Panc1 (cell line): ENCODE data around the gene EYS. TPM values are rescaled to one million over a fixed set of nuclear protein-coding genes. Genes with fewer than 3 reads are reported as not detected.

Experiments used
- ATAC-seq: fragments of 200-7000 bp; cut with Tn5 transposase; 2 replicates; pipeline ENCODE4 v1.9.1; 2020; ENCODE audit warnings: mild to moderate bottlenecking, moderate library complexity
- BruUV-seq: library from RNA; stranded (reverse); fragments of 400-500 nt; replicated peaks from 2 replicates; lab custom pipeline; 2021; lab: Mats Ljungman, UMichigan
- CTCF ChIA-PET: fragments of 300-600 bp; sonication (Branson Sonifier 250); formaldehyde crosslinking; loops from one replicate; lab custom pipeline; 2022; ENCODE audit warnings: antibody characterized with exemption; lab: Charles Lee
- POLR2A ChIA-PET: fragments of 300-600 bp; sonication (Branson Sonifier 250); formaldehyde crosslinking; loops from one replicate; lab custom pipeline; 2022; ENCODE audit warnings: antibody characterized with exemption; lab: Charles Lee
- DNase-seq: peaks from one replicate; pipeline ENCODE4 v3.0.0-alpha.2; 2010; ENCODE audit warnings: low read depth, low spot score
- H3K27ac ChIP-seq: 2 replicates; pipeline ENCODE4 v1.5.1; 2011; ENCODE audit warnings: mild to moderate bottlenecking, low read length, inconsistent platforms
- H3K27me3 ChIP-seq: fragments of 200-500 bp; sonication (Bioruptor generic); 2 replicates; pipeline ENCODE4 v1.6.0; 2014; ENCODE audit warnings: low read length, inconsistent platforms; ENCODE audit not compliant: control insufficient read depth, insufficient read depth
- H3K36me3 ChIP-seq: fragments of 200-500 bp; sonication (Bioruptor generic); 2 replicates; pipeline ENCODE4 v1.5.1; 2014; ENCODE audit warnings: inconsistent platforms, mild to moderate bottlenecking, low read length, moderate library complexity; ENCODE audit not compliant: control insufficient read depth, insufficient read depth
- H3K4me1 ChIP-seq: 2 replicates; pipeline ENCODE4 v1.5.1; 2011; ENCODE audit warnings: inconsistent platforms, mild to moderate bottlenecking, low read length, moderate library complexity; ENCODE audit not compliant: control insufficient read depth, insufficient read depth
- H3K4me3 ChIP-seq, 2 experiments: 2 replicates each; pipeline ENCODE4 v1.5.1; 2011 to 2012; ENCODE audit warnings: low read depth in 2 of 2, low read length in 2 of 2, mild to moderate bottlenecking in 2 of 2, inconsistent platforms in 1 of 2, moderate library complexity in 1 of 2
- H3K9me3 ChIP-seq: fragments of 200-500 bp; sonication (Bioruptor generic); 2 replicates; pipeline ENCODE4 v1.5.1; 2014; ENCODE audit warnings: low read depth, mild to moderate bottlenecking, inconsistent platforms, low read length, moderate library complexity; ENCODE audit not compliant: control insufficient read depth, insufficient read depth
- POLR2AphosphoS5 ChIP-seq: IDR thresholded peaks from 2 replicates; pipeline ENCODE4 v1.6.1; 2012; ENCODE audit warnings: mild to moderate bottlenecking, low read depth, low read length, moderate library complexity
- SIN3A ChIP-seq: IDR thresholded peaks from 2 replicates; pipeline ENCODE4 v1.6.1; 2012; ENCODE audit warnings: low read depth, mild to moderate bottlenecking, low read length, moderate library complexity, borderline replicate concordance; ENCODE audit not compliant: insufficient read depth
- TCF7L2 ChIP-seq: IDR thresholded peaks from 2 replicates; pipeline ENCODE4 v1.6.1; 2011; ENCODE audit warnings: mild to moderate bottlenecking, low read depth, low read length, inconsistent platforms
- in situ Hi-C: cut with HindIII; loops from 2 replicates; pipeline ENCODE4 v1.10.0; 2016; ENCODE audit warnings: low sequenced_read_pairs, low pct_unique_long_range_greater_than_20kb
- intact Hi-C: fragments of 100-400 bp; cut with micrococcal nuclease; formaldehyde crosslinking; loops from one replicate; pipeline ENCODE4 v1.10.0; 2022; ENCODE audit not compliant: unreplicated experiment
- total RNA-seq: library from RNA; stranded (reverse); gene quantifications from one replicate; pipeline ENCODE4 v1.2.1, GENCODE V29; 2021; ENCODE audit not compliant: unreplicated experiment
- TF ChIP-seq, protein P1 (sequence below), 2 experiments: IDR thresholded peaks; 2 replicates each; pipeline ENCODE4 v1.6.1; 2011 to 2012; ENCODE audit warnings: low read depth in 2 of 2, control low read depth in 1 of 2, low read length in 1 of 2, mild to moderate bottlenecking in 1 of 2, moderate library complexity in 1 of 2; ENCODE audit not compliant: insufficient read depth in 1 of 2
- TF ChIP-seq, protein P2 (sequence below): fragments of 450-650 bp; IDR thresholded peaks from 2 replicates; pipeline ENCODE4 v1.5.1; 2017; ENCODE audit warnings: mild to moderate bottlenecking

Gene EYS
- total RNA-seq, 1 experiment from 2014 or later: not detected

DNA sequence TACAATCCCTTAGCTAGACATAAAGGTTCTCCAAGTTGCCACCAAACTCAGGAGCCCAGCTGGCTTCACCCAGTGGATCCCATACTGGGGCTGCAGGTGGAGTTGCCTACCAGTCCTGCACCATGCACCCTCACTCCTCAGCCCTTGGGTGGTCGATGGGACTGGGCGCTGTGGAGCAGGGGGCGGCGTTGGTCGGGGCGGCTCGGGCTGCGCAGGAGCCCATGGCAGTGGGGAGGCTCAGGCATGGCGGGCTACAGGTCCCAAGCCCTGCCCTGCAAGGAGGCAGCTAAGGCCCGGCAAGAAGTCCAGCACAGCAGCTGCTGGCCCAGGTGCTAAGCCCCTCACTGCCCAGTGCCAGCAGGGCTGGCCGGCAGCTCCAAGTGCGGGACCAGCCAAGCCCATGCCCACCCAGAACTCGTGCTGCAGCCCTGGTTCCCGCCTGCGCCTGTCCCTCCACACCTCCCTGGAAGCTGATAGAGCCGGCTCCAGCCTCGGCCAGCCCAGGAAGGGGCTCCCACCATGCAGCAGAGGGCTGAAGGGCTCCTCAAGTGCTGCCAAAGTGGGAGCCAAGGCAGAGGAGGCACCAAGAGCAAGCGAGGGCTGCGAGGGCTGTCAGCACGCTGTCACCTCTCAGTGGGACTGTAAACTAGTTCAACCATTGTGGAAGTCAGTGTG, 1159.3 kb downstream of the EYS start:
- no TSS peak for BruUV-seq
- intact Hi-C loops: no loop called here
- H3K9me3 ChIP-seq: no peaks in the 10 kb centered on the region
- no peaks in the 10 kb centered on the region for H3K4me1 ChIP-seq
- ATAC-seq (no peak), DNase-seq (no peak)
- H3K4me3 ChIP-seq: no peak overlapping the region
- in situ Hi-C loops: no loop called here
- ChIA-PET POLR2A (interaction anchor here (0.5 kb wide), 1 partner anchor 689 kb away, joined by 3 read pairs; no protein-coding TSS in a partner anchor), CTCF (no interaction called here)
- no peaks in the 10 kb centered on the region for H3K36me3 ChIP-seq
- H3K27ac ChIP-seq: no peak overlapping the region
- no peaks in the 10 kb centered on the region for H3K27me3 ChIP-seq
- TF ChIP-seq TCF7L2 (no peak), SIN3A (no peak), POLR2AphosphoS5 (no peak)
- TF ChIP-seq, protein P1, sequence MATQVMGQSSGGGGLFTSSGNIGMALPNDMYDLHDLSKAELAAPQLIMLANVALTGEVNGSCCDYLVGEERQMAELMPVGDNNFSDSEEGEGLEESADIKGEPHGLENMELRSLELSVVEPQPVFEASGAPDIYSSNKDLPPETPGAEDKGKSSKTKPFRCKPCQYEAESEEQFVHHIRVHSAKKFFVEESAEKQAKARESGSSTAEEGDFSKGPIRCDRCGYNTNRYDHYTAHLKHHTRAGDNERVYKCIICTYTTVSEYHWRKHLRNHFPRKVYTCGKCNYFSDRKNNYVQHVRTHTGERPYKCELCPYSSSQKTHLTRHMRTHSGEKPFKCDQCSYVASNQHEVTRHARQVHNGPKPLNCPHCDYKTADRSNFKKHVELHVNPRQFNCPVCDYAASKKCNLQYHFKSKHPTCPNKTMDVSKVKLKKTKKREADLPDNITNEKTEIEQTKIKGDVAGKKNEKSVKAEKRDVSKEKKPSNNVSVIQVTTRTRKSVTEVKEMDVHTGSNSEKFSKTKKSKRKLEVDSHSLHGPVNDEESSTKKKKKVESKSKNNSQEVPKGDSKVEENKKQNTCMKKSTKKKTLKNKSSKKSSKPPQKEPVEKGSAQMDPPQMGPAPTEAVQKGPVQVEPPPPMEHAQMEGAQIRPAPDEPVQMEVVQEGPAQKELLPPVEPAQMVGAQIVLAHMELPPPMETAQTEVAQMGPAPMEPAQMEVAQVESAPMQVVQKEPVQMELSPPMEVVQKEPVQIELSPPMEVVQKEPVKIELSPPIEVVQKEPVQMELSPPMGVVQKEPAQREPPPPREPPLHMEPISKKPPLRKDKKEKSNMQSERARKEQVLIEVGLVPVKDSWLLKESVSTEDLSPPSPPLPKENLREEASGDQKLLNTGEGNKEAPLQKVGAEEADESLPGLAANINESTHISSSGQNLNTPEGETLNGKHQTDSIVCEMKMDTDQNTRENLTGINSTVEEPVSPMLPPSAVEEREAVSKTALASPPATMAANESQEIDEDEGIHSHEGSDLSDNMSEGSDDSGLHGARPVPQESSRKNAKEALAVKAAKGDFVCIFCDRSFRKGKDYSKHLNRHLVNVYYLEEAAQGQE (IDR thresholded peaks at IDR 0.05; ENCODE audit: insufficient read depth in 1 of 2, low read depth in 2 of 2, low read length in 1 of 2): no peak
- TF ChIP-seq, protein P2, sequence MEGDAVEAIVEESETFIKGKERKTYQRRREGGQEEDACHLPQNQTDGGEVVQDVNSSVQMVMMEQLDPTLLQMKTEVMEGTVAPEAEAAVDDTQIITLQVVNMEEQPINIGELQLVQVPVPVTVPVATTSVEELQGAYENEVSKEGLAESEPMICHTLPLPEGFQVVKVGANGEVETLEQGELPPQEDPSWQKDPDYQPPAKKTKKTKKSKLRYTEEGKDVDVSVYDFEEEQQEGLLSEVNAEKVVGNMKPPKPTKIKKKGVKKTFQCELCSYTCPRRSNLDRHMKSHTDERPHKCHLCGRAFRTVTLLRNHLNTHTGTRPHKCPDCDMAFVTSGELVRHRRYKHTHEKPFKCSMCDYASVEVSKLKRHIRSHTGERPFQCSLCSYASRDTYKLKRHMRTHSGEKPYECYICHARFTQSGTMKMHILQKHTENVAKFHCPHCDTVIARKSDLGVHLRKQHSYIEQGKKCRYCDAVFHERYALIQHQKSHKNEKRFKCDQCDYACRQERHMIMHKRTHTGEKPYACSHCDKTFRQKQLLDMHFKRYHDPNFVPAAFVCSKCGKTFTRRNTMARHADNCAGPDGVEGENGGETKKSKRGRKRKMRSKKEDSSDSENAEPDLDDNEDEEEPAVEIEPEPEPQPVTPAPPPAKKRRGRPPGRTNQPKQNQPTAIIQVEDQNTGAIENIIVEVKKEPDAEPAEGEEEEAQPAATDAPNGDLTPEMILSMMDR: no peak

DNA sequence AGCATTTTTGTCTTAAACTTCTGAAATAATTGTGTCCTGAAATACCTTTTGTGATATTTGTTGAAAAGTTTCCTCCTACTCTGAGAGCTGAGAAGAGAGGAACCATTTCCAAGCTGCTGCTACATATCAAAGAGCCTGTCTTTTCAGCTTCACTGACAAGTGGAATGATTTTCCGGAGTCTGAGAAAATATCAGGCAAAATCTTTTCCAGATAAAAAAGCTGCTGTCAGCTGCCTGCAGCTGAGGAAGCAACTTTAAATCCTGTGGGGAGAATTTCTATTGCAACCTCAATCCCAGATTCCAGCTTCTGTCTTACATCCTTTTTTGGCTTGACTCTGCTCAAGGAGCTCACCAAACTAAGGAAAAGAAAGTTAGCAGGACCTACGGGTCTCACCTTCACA, 1167.1 kb downstream of the EYS start:
- Histone ChIP-seq H3K9me3 (no peaks in the 10 kb centered on the region), H3K36me3 (no peaks in the 10 kb centered on the region), H3K27me3 (no peaks in the 10 kb centered on the region), H3K4me3 (no peak overlapping the region), H3K27ac (no peak overlapping the region), H3K4me1 (no peaks in the 10 kb centered on the region)
- TF ChIP-seq, protein P1 (IDR thresholded peaks at IDR 0.05; ENCODE audit: insufficient read depth in 1 of 2, low read depth in 2 of 2, low read length in 1 of 2): no peak
- no peak for TF ChIP-seq TCF7L2
- TF ChIP-seq, protein P2: no peak
- TF ChIP-seq SIN3A: no peak
- in situ Hi-C loops: no loop called here
- no peak for DNase-seq
- ChIA-PET POLR2A (no interaction called here), CTCF (no interaction called here)
- ATAC-seq: no peak
- BruUV-seq: no TSS peak
- intact Hi-C loops: no loop called here
